Stimulated activated CD4-positive, alpha-beta T cell treated with anti-CD3 and anti-CD28 coated beads, Interleukin-1b, Interleukin-23, amount 100 ng/mL, for 4 hours (primary cell): Measurements from ENCODE around the gene ATN1.

ENCODE experiments used
- DNase-seq, 2 donors: peaks; one replicate each; pipeline ENCODE4 v3.0.0-alpha.2; 2020; ENCODE audit warnings: low read depth in 2 of 2

ATN1 gene

GRCh38 chr12:6925540-6926279 lies 2.0 kb upstream of the ATN1 start:
- no peak for DNase-seq

DNA sequence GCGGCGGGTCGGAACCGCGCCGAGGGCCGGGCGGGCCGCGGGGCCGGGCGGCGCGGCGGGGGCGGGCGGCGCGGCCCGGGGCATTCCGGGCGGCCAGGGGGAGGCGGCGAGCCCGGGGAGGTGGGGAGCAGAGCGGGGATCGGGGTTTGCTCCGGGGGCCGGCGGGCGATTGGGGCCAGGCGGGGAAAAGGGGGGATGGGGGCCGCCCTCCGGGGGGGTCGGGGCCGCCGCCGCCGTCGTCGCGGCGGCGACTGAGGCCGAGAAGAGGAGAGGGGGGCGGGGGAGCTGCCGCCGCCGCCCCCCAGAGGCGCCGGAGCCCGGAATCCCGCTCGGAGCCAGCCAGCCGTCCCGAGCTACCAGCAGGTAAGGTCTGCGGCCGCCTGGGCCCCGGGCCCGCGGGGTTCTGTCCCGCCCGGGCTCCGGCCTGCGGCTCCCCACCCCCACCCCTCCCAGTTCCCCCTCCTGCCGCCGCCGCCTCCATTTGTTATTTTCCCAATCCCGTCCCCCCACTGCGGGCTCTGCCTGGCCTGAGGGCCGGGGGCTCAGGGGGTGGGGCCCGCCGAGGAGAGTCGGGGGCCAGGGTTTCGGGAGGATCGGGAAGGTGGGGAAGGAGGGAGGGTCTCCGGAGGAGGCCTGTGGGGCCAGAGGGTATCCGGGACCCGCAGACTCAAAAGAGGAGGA lies 403 bp downstream of the ATN1 start:
- DNase-seq, result no peak

- no peak for DNase-seq
Observed at GRCh38 chr12:6928703-6929407, 1.1 kb downstream of the ATN1 start.

- DNase-seq, result no peak
Observed at GRCh38 chr12:6929466-6930452, 2.0 kb downstream of the ATN1 start.

DNA sequence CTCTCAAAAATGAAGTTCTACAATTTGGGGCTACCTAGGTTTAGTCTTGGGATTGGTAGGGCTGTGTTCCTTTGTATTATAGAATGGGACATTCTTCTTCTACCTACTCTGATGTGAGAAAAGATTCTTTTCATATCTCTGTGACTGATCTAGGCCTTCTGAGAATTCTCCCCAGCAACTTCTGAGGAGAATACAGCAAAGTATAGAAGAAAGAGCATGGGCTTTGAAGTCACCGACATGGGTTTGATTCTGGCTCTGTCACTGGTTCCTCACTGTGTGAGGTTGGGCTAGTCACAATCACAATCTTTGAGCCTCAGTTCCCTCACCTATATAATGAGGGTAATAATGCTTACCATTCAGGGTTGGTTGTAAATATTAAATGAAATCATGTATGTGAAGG lies 5.0 kb downstream of the ATN1 start:
- no peak for DNase-seq

DNA sequence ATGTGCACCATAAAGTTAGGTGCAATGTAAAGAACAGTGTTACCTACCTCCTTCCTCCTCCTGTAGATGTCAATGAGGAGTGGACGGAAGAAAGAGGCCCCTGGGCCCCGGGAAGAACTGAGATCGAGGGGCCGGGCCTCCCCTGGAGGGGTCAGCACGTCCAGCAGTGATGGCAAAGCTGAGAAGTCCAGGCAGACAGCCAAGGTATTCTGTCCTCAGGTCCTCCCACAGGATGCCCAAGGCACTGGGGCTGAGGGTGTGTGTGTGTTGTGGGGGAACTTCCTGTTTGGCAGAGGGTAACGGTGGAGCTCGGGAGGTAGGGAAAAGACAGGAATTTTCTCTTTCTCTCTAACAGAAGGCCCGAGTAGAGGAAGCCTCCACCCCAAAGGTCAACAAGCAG lies 6.4 kb downstream of the ATN1 start:
- DNase-seq, result no peak

GRCh38 chr12:6935371-6936193 lies 7.8 kb downstream of the ATN1 start:
- DNase-seq, result no peak

DNA sequence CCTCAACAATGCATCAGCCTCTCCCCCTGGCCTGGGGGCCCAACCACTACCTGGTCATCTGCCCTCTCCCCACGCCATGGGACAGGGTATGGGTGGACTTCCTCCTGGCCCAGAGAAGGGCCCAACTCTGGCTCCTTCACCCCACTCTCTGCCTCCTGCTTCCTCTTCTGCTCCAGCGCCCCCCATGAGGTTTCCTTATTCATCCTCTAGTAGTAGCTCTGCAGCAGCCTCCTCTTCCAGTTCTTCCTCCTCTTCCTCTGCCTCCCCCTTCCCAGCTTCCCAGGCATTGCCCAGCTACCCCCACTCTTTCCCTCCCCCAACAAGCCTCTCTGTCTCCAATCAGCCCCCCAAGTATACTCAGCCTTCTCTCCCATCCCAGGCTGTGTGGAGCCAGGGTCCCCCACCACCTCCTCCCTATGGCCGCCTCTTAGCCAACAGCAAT lies 8.5 kb downstream of the ATN1 start:
- no peak for DNase-seq

GRCh38 chr12:6936636-6937480 lies 9.1 kb downstream of the ATN1 start:
- peak; percentile 56 to 63 for DNase-seq

- peak; percentile 85 to 91 for DNase-seq
Observed at GRCh38 chr12:6937481-6938352, 10.0 kb downstream of the ATN1 start.

DNA sequence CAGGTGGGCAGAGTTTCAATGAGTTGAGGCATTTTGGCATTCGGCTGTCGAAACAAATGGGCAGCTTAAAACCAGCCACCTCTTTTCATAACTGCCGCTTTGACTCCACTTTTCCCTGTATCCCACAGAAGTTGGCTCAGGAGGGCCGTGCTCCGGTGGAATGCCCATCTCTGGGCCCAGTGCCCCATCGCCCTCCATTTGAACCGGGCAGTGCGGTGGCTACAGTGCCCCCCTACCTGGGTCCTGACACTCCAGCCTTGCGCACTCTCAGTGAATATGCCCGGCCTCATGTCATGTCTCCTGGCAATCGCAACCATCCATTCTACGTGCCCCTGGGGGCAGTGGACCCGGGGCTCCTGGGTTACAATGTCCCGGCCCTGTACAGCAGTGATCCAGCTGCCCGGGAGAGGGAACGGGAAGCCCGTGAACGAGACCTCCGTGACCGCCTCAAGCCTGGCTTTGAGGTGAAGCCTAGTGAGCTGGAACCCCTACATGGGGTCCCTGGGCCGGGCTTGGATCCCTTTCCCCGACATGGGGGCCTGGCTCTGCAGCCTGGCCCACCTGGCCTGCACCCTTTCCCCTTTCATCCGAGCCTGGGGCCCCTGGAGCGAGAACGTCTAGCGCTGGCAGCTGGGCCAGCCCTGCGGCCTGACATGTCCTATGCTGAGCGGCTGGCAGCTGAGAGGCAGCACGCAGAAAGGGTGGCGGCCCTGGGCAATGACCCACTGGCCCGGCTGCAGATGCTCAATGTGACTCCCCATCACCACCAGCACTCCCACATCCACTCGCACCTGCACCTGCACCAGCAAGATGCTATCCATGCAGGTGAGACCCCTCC lies 10.8 kb downstream of the ATN1 start:
- DNase-seq, result no peak

DNA sequence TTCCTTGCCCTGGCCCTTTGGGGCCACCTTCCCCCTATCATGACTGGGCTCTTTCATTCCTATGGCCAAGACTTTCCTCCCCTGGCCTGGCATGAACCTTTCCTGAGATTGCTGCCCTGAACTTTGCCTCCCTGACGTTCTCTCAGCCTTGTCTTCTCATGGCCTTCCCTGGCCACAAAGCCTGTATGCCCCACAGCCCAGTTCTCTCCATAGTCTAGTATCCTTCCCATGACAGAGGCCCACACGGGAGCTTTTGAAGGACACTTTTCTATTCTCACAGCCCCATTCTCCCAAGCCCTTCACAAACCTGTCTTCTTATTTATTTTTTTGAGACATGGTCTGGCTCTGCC lies 11.4 kb downstream of the ATN1 start:
- DNase-seq, result no peak

DNA sequence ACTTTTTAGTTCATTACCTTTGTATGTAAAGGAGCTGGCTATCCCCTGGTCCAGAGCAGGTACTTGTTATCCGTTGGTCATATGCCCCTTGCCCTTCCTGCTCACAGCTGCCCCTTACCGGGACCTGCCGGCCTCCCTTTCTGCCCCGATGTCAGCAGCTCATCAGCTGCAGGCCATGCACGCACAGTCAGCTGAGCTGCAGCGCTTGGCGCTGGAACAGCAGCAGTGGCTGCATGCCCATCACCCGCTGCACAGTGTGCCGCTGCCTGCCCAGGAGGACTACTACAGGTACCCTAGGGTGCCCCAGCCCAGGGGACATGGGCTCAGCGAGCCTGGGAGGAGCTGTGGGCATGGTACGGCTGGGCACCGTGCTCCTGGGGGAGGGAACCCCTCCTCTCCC lies 13.5 kb downstream of the ATN1 start:
- DNase-seq, result no peak

DNA sequence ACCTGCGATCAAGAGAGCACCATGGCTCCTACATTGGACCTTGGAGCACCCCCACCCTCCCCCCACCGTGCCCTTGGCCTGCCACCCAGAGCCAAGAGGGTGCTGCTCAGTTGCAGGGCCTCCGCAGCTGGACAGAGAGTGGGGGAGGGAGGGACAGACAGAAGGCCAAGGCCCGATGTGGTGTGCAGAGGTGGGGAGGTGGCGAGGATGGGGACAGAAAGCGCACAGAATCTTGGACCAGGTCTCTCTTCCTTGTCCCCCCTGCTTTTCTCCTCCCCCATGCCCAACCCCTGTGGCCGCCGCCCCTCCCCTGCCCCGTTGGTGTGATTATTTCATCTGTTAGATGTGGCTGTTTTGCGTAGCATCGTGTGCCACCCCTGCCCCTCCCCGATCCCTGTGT lies 14.0 kb downstream of the ATN1 start:
- no peak for DNase-seq

DNA sequence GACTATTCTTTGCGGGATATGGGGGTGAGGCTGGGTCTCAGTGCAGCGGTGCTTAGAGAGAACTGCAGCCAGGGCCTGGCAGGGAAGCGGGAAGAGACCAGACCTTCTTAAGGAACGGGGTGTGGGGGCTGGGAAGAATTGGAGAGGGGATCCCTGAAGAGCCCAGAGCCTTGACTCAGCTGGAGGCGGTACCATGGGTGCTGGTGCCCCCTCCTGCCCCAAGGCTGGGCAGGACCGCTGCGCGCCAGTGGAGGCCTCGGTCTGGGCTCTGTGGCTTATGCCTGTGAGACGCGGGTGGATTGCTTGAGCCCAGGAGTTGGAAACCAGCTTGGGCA lies 14.5 kb downstream of the ATN1 start:
- no peak for DNase-seq

- peak in 1 of 2 donors; percentile 70 for DNase-seq
Observed at GRCh38 chr12:6943389-6943721, 15.6 kb downstream of the ATN1 start.

DNA sequence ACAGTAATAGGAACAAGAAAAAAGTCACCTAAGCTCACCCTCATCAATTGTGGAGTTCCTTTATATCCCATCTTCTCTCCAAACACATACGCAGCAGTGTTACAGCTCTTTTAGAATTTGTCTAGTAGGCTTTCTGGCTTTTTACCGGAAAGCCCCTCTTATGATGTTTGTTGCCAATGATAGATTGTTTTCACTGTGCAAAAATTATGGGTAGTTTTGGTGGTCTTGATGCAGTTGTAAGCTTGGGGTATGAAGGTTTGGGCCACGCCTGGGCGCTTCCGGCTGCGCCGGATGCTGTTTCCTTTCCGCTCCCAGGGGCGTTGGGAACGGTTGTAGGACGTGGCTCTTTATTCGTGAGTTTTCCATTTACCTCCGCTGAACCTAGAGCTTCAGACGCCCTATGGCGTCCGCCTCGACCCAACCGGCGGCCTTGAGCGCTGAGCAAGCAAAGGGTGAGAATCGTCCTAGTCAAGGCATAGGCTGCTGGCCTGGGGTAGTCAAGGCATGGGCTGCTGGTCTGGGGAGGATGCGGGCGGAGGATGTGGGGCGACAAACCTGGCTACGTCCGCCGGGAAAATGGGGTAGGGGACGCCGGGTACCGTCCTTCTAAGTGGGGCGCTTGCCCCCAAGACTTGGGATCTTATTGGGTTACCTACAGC lies 16.1 kb downstream of the ATN1 start, which contains the start of the genes C12orf57 and RNU7-1:
Gene C12orf57 (plus strand): TSS at position 301 of the 659 bp plus-strand sequence. CDS start 100 bp downstream, at position 401.
Gene RNU7-1 (plus strand): TSS at position 95 of the 659 bp plus-strand sequence.
- DNase-seq, result peak in 1 of 2 donors; percentile 55
